H9 (cell line): ENCODE measurements around the gene CARD6. TPM values are rescaled to one million over a fixed set of nuclear protein-coding genes. Genes with fewer than 3 reads are reported as not detected.

ENCODE experiments used
- DNase-seq: peaks from one replicate; pipeline ENCODE4 v3.0.0-alpha.2; 2017
- H2AFZ ChIP-seq: one replicate; pipeline ENCODE4 v1.6.1; 2013; ENCODE audit warnings: mild to moderate bottlenecking, low read length, control low read depth, moderate library complexity
- H2AK5ac ChIP-seq: 2 replicates; pipeline ENCODE4 v1.6.1; 2013; ENCODE audit warnings: low read length, control low read depth, mixed read lengths; ENCODE audit not compliant: insufficient read length
- H2BK120ac ChIP-seq: one replicate; pipeline ENCODE4 v1.6.1; 2013; ENCODE audit warnings: low read depth, mild to moderate bottlenecking, low read length, control low read depth, inconsistent platforms; ENCODE audit not compliant: poor library complexity, severe bottlenecking
- H2BK12ac ChIP-seq: 2 replicates; pipeline ENCODE4 v1.6.1; 2013; ENCODE audit warnings: low read length, control low read depth, mixed read lengths, low read depth; ENCODE audit not compliant: insufficient read length
- H2BK15ac ChIP-seq: 2 replicates; pipeline ENCODE4 v1.6.1; 2013; ENCODE audit warnings: low read depth, low read length, control low read depth
- H2BK20ac ChIP-seq: one replicate; pipeline ENCODE4 v1.6.1; 2013; ENCODE audit warnings: low read depth, mild to moderate bottlenecking, low read length, control low read depth, inconsistent platforms; ENCODE audit not compliant: poor library complexity, severe bottlenecking
- H2BK5ac ChIP-seq: 2 replicates; pipeline ENCODE4 v1.6.1; 2013; ENCODE audit warnings: low read length, control low read depth, mixed read lengths; ENCODE audit not compliant: insufficient read length
- H3K14ac ChIP-seq: 2 replicates; pipeline ENCODE4 v1.6.1; 2013; ENCODE audit warnings: low read length, control low read depth; ENCODE audit not compliant: insufficient read depth
- H3K18ac ChIP-seq: 2 replicates; pipeline ENCODE4 v1.6.1; 2013; ENCODE audit warnings: low read depth, mild to moderate bottlenecking, mixed read lengths, low read length, control low read depth; ENCODE audit not compliant: insufficient read length
- H3K23ac ChIP-seq: 2 replicates; pipeline ENCODE4 v1.6.1; 2013; ENCODE audit warnings: low read length, control low read depth, mixed read lengths, low read depth; ENCODE audit not compliant: insufficient read length
- H3K23me2 ChIP-seq: 2 replicates; pipeline ENCODE4 v1.6.1; 2013; ENCODE audit warnings: low read depth, mild to moderate bottlenecking, mixed read lengths, low read length, control low read depth; ENCODE audit not compliant: insufficient read length, poor library complexity, severe bottlenecking
- H3K27ac ChIP-seq: 2 replicates; pipeline ENCODE4 v1.5.1; 2013; ENCODE audit warnings: low read length, control low read depth, mixed read lengths, low read depth; ENCODE audit not compliant: insufficient read length
- H3K27me3 ChIP-seq: 2 replicates; pipeline ENCODE4 v1.6.1; 2013; ENCODE audit warnings: low read length, control low read depth, inconsistent platforms; ENCODE audit not compliant: insufficient read depth
- H3K4ac ChIP-seq: 2 replicates; pipeline ENCODE4 v1.6.1; 2013; ENCODE audit warnings: low read depth, mild to moderate bottlenecking, control low read depth, inconsistent platforms, low read length, moderate library complexity
- H3K4me1 ChIP-seq: 2 replicates; pipeline ENCODE4 v1.6.1; 2013; ENCODE audit warnings: low read length, control low read depth, inconsistent platforms; ENCODE audit not compliant: insufficient read depth
- H3K4me2 ChIP-seq: 2 replicates; pipeline ENCODE4 v1.6.1; 2013; ENCODE audit warnings: low read length, control low read depth, mixed read lengths; ENCODE audit not compliant: insufficient read length, insufficient read depth
- H3K56ac ChIP-seq: 2 replicates; pipeline ENCODE4 v1.6.1; 2013; ENCODE audit warnings: low read depth, mild to moderate bottlenecking, mixed read lengths, low read length, control low read depth; ENCODE audit not compliant: insufficient read length
- H3K79me1 ChIP-seq: 2 replicates; pipeline ENCODE4 v1.6.1; 2013; ENCODE audit warnings: low read depth, mild to moderate bottlenecking, moderate library complexity, low read length, control low read depth, inconsistent platforms; ENCODE audit not compliant: insufficient read depth, poor library complexity, severe bottlenecking
- H3K79me2 ChIP-seq: 2 replicates; pipeline ENCODE4 v1.6.1; 2013; ENCODE audit warnings: low read length, control low read depth, inconsistent platforms; ENCODE audit not compliant: insufficient read depth
- H3K9ac ChIP-seq: 2 replicates; pipeline ENCODE4 v1.6.1; 2013; ENCODE audit warnings: low read length, control low read depth, mixed read lengths; ENCODE audit not compliant: insufficient read length; ENCODE audit errors: extremely low read depth
- H3K9me3 ChIP-seq: one replicate; pipeline ENCODE4 v1.6.1; 2013; ENCODE audit warnings: low read depth, low read length, inconsistent platforms; ENCODE audit not compliant: control insufficient read depth
- H3T11ph ChIP-seq: one replicate; pipeline ENCODE4 v1.6.1; 2013; ENCODE audit warnings: mild to moderate bottlenecking, low read length, control low read depth, inconsistent platforms
- H4K20me1 ChIP-seq: one replicate; pipeline ENCODE4 v1.6.1; 2013; ENCODE audit not compliant: control insufficient read depth, insufficient read length, insufficient read depth
- H4K5ac ChIP-seq: 2 replicates; pipeline ENCODE4 v1.6.1; 2013; ENCODE audit warnings: low read depth, mild to moderate bottlenecking, mixed read lengths, low read length, control low read depth; ENCODE audit not compliant: insufficient read length
- H4K8ac ChIP-seq: replicated peaks from 2 replicates; pipeline ENCODE4 v1.6.1; 2013; ENCODE audit warnings: low read length, control low read depth, mixed read lengths, low read depth; ENCODE audit not compliant: insufficient read length
- H4K91ac ChIP-seq: 2 replicates; pipeline ENCODE4 v1.6.1; 2013; ENCODE audit warnings: low read depth, mild to moderate bottlenecking, moderate library complexity, mixed read lengths, low read length, control low read depth; ENCODE audit not compliant: insufficient read length
- H3K27ac Mint-ChIP-seq, 3 experiments: 2 replicates in 2 of 3; 3 replicates in 1 of 3; pipeline ENCODE4 v1.8.0; 2020 to 2021; ENCODE audit warnings: mixed read lengths in 3 of 3, mild to moderate bottlenecking in 1 of 3, moderate library complexity in 1 of 3
- H3K27me3 Mint-ChIP-seq: 2 replicates; pipeline ENCODE4 v1.8.0; 2021; ENCODE audit warnings: low read depth, mild to moderate bottlenecking, moderate library complexity, mixed read lengths
- H3K36me3 Mint-ChIP-seq, 3 experiments: 2 replicates in 2 of 3; 3 replicates in 1 of 3; pipeline ENCODE4 v1.8.0; 2020 to 2021; ENCODE audit warnings: low read depth in 3 of 3, mixed read lengths in 3 of 3; ENCODE audit not compliant: insufficient read depth in 1 of 3
- H3K4me1 Mint-ChIP-seq, 2 experiments: 2 replicates each; pipeline ENCODE4 v1.8.0; 2020; ENCODE audit warnings: mixed read lengths in 2 of 2
- H3K4me3 Mint-ChIP-seq, 2 experiments: 2 replicates in 1 of 2; 3 replicates in 1 of 2; pipeline ENCODE4 v1.8.0; 2020 to 2021; ENCODE audit warnings: mild to moderate bottlenecking in 2 of 2, mixed read lengths in 2 of 2, moderate library complexity in 1 of 2
- H3K9me3 Mint-ChIP-seq, 2 experiments: 2 replicates in 1 of 2; 3 replicates in 1 of 2; pipeline ENCODE4 v1.8.0; 2020; ENCODE audit warnings: mild to moderate bottlenecking in 2 of 2, mixed read lengths in 2 of 2, moderate library complexity in 1 of 2
- WGBS: extraction: QIAGEN DNeasy Blood & Tissue Kit; methylation state at CpG from one replicate; pipeline ENCODE4 v1.1.7; 2013; ENCODE audit warnings: missing lambda C conversion rate, low lambda C conversion rate, mixed read lengths; ENCODE audit not compliant: insufficient read length; ENCODE audit errors: extremely low coverage; 5-methylcytosine and 5-hydroxymethylcytosine counted together
- total RNA-seq: library from RNA; stranded (reverse); gene quantifications from 2 replicates; pipeline ENCODE4 v1.2.1, GENCODE V29; 2021
- TF ChIP-seq, protein P1 (sequence below): fragments of 200-600 bp; sonication (generic); conservative IDR thresholded peaks from 3 replicates; pipeline ENCODE4 v1.8.0; 2021; ENCODE audit warnings: antibody characterized with exemption, mild to moderate bottlenecking

CARD6 gene
- total RNA-seq, 1 experiment from 2014 or later = 0.35 TPM

DNA sequence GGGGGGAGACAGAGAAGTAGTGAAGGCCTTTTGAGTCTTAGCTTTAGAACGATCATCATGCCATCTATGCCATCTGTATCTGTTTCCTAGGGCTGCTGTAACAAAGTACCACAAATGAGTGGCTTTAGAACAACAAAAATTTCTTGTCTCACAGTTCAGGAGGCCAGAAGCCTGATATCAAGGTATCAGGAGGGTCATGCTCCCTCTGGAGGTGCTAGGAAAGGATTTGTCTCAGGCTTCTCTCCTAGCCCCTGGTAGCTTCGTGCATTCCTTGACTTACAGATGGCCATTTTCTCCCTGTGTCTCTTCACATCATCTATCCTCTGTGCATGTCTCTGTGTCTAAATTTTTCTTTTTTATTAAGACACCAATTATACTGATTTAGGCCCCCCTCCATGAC is 5.2 kb downstream of the CARD6 start:
- Histone ChIP-seq H4K8ac (no peak overlapping the region), H3K18ac (no peak overlapping the region), H3K4me1 (no peaks in the 10 kb centered on the region), H2BK15ac (no peak overlapping the region), H3K4me2 (no peak overlapping the region), H3K27ac (no peak overlapping the region), H3K27me3 (no peaks in the 10 kb centered on the region), H2BK20ac (no peak overlapping the region), H3K56ac (no peak overlapping the region), H3K4ac (no peak overlapping the region), H2BK5ac (no peak overlapping the region), H2BK12ac (no peak overlapping the region), H3K14ac (no peak overlapping the region), H4K20me1 (peaks cover 4% of the 10 kb centered on the region), H2AK5ac (no peak overlapping the region), H4K5ac (no peak overlapping the region), H3K9me3 (no peaks in the 10 kb centered on the region), H3K23me2 (no peaks in the 10 kb centered on the region), H3T11ph (no peak overlapping the region), H3K9ac (no peak overlapping the region), H2BK120ac (no peak overlapping the region), H4K91ac (no peak overlapping the region), H2AFZ (no peak overlapping the region), H3K79me1 (no peaks in the 10 kb centered on the region), H3K79me2 (no peaks in the 10 kb centered on the region), H3K23ac (no peak overlapping the region)
- Mint-ChIP-seq H3K4me1 (peaks cover 7% of the 10 kb centered on the region in 2 experiments), H3K27ac (no peak overlapping the region), H3K9me3 (no peaks in the 10 kb centered on the region), H3K4me3 (no peak overlapping the region), H3K36me3 (no peaks in the 10 kb centered on the region), H3K27me3 (no peaks in the 10 kb centered on the region)
- no peak for DNase-seq
- TF ChIP-seq, protein P1, sequence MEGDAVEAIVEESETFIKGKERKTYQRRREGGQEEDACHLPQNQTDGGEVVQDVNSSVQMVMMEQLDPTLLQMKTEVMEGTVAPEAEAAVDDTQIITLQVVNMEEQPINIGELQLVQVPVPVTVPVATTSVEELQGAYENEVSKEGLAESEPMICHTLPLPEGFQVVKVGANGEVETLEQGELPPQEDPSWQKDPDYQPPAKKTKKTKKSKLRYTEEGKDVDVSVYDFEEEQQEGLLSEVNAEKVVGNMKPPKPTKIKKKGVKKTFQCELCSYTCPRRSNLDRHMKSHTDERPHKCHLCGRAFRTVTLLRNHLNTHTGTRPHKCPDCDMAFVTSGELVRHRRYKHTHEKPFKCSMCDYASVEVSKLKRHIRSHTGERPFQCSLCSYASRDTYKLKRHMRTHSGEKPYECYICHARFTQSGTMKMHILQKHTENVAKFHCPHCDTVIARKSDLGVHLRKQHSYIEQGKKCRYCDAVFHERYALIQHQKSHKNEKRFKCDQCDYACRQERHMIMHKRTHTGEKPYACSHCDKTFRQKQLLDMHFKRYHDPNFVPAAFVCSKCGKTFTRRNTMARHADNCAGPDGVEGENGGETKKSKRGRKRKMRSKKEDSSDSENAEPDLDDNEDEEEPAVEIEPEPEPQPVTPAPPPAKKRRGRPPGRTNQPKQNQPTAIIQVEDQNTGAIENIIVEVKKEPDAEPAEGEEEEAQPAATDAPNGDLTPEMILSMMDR = no peak
- no CpG with 5 or more reads among the region's 2 CpGs for WGBS
